ENCODE results near the gene ECSIT. TPM values are rescaled to one million over a fixed set of nuclear protein-coding genes. Genes with fewer than 3 reads are reported as not detected.

ECSIT gene
- total RNA-seq, 4 donors from 2014 or later: 40.4 to 65.7 (median 57.8) TPM

DNA sequence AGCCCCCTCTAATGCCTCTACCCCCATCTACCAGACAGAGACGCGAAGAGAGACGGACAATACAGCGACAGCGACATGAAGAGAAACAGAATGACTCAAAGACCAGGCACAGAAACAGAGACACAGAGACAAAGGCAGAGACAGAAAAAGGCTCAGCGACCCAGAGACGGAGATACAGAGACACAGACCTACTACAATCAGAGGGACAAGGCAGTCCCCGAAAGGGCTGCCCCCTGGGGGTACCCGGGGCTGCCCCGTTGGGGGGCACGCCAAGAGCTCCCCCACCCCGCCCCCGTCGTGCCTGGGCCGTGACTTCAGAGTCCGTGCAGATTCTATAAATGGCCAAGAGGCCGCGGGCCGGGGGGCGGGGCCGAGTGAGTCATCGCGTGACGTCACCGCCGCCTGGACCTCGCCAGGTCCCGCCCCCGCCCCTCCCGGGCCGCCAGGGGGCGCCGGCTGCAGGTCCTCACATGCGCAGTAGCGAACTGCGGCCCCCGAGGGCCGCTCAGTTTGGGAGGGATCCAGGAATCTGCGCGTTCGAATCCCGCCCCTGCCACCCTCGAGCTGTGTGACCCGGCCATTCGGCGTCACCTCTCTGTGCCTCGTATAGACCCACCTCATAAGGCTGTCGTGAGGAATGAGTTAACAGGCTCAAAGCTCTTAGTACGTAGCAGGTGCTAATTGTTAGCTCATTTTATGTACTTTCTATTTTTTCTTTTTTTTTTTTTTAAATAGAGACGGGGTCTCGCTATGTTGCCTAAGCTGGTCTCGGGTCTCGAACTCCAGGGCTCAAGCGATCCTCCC is 7.1 kb upstream of the ECSIT start:
- H3K4me1 ChIP-seq: peaks cover 14% of the 10 kb centered on the region
- H3K4me3 ChIP-seq: peak overlapping the region; percentile 32

DNA sequence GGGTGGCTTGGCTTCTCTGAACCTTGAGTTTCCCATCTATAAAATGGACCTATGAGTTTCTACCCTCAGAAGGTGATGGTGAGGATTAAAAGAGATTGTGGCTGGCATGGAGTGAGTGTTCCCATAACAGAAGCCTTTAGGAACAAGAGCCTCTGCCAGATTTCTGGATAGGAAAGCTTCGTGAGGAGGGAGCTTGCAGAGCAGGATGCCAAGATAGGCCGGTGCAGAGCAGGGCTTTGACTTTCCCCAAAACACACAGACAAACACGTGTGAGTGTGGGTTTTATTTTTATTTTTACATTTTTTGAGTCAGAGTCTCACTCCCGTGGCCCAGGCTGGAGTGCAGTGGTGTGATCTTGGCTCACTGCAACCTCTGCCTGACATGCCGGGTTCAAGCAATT is 6.0 kb upstream of the ECSIT start:
- no peak overlapping the region for H3K27ac ChIP-seq
- H3K4me3 ChIP-seq: no peak overlapping the region
- 43% methylated on average over 5 of the region's 5 CpGs for WGBS
- peaks cover 12% of the 10 kb centered on the region for H3K4me1 ChIP-seq
- no peak for TF ChIP-seq POLR2AphosphoS5 (IDR thresholded peaks at IDR 0.05)
- DNase-seq (ENCODE audit: low spot score in 2 of 2): no peak
- peaks cover 14% of the 10 kb centered on the region for H3K27me3 ChIP-seq
- H3K36me3 ChIP-seq: no peaks in the 10 kb centered on the region
- no peaks in the 10 kb centered on the region for H3K9me3 ChIP-seq

More for the DNA sequence above, 7.1 kb upstream of the ECSIT start:
- 22% methylated on average over 31 of the region's 54 CpGs for WGBS
- Histone ChIP-seq H3K36me3 (no peaks in the 10 kb centered on the region), H3K9me3 (no peaks in the 10 kb centered on the region), H3K27ac (peak overlapping the region; percentile 20), H3K27me3 (peaks cover 19% of the 10 kb centered on the region)
- peak; percentile 89 to 94 for DNase-seq (ENCODE audit: low spot score in 2 of 2)
- TF ChIP-seq POLR2A (IDR thresholded peaks at IDR 0.05) (no peak), POLR2AphosphoS5 (IDR thresholded peaks at IDR 0.05) (no peak)
- TF ChIP-seq, protein P1, sequence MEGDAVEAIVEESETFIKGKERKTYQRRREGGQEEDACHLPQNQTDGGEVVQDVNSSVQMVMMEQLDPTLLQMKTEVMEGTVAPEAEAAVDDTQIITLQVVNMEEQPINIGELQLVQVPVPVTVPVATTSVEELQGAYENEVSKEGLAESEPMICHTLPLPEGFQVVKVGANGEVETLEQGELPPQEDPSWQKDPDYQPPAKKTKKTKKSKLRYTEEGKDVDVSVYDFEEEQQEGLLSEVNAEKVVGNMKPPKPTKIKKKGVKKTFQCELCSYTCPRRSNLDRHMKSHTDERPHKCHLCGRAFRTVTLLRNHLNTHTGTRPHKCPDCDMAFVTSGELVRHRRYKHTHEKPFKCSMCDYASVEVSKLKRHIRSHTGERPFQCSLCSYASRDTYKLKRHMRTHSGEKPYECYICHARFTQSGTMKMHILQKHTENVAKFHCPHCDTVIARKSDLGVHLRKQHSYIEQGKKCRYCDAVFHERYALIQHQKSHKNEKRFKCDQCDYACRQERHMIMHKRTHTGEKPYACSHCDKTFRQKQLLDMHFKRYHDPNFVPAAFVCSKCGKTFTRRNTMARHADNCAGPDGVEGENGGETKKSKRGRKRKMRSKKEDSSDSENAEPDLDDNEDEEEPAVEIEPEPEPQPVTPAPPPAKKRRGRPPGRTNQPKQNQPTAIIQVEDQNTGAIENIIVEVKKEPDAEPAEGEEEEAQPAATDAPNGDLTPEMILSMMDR (IDR thresholded peaks at IDR 0.05): peak; percentile 80 to 90

DNA sequence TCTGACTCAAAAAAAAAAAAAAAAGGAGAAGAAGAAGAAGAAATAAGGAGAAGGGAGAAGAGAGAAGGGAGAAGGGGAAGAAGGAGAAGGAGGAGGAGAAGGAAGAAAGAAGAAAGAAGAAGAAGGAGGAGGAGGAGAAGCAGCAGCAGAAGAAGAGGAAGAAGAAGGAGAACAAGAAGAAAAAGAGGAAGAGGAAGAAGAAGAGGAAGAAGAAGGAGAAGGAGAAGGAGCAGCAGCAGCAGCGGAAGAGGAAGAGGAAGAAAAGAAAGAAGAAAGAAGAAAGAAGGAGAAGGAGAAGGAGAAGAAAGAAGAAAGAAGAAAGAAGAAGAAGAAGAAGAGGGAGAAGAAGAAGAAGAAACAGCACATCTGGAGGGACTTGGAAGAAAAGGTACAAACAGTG is 5.6 kb upstream of the ECSIT start:
- TF ChIP-seq POLR2AphosphoS5 (IDR thresholded peaks at IDR 0.05): no peak
- TF ChIP-seq EP300 (IDR thresholded peaks at IDR 0.05): no peak
- TF ChIP-seq, protein P1 (IDR thresholded peaks at IDR 0.05): no peak
- WGBS: 83% methylated on average over 1 of the region's 1 CpG
- Histone ChIP-seq H3K4me3 (no peak overlapping the region), H3K27me3 (peaks cover 10% of the 10 kb centered on the region), H3K4me1 (peaks cover 8% of the 10 kb centered on the region), H3K27ac (no peak overlapping the region), H3K9me3 (no peaks in the 10 kb centered on the region), H3K36me3 (no peaks in the 10 kb centered on the region)
- no peak for DNase-seq (ENCODE audit: low spot score in 2 of 2)

DNA sequence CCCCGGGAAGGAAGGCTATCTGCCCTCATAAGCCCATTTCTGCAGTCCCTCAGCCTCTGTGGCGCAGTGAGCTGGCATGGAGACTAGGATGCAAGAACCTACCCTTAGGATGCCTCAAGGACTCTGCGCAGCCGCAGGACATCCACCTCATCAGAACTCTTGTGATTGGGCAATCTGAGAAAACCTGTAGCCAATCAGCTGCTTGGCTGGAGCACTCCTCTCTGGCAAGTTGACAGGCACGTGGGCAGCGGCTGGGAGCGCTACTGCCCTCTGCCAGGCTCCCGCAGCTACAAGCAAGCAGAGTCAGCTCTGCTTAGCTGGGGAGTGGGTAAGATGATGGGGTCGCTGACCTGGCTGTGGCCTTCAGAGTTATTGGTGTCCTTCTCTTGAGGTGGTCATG is 1.5 kb upstream of the ECSIT start:
- TF ChIP-seq EP300 (IDR thresholded peaks at IDR 0.05): no peak
- TF ChIP-seq, protein P1 (IDR thresholded peaks at IDR 0.05): peak in 1 of 2 donors; percentile 13
- no peak overlapping the region for H3K4me3 ChIP-seq
- DNase-seq (ENCODE audit: low spot score in 2 of 2): peak in 1 of 2 donors; percentile 75
- H3K27me3 ChIP-seq: no peaks in the 10 kb centered on the region
- H3K9me3 ChIP-seq: no peaks in the 10 kb centered on the region
- H3K27ac ChIP-seq: no peak overlapping the region
- peaks cover 17% of the 10 kb centered on the region for H3K4me1 ChIP-seq
- no peaks in the 10 kb centered on the region for H3K36me3 ChIP-seq
- 15% methylated on average over 9 of the region's 9 CpGs for whole genome bisulfite sequencing

DNA sequence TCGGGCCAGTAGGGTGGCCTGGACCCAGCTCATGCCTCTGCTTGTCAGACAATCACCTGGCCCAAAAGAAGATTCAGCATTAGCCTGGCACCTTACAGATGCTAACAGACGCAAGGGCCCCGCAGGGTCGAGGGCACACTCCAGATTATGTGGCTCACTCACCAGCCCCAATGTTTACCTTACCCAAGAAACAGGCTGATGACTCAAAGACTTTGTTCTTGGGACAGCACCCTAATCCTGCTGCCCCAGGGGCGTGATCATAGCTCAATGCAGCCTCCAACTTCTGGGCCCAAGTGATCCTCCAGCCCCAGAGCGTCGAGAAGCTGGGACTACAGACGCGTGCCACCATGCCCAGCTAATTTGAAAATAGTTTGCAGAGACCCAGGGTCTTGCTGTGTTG is 9.8 kb downstream of the ECSIT start:
- TF ChIP-seq POLR2A (IDR thresholded peaks at IDR 0.05): no peak
- no peak for TF ChIP-seq EP300 (IDR thresholded peaks at IDR 0.05)
- TF ChIP-seq, protein P1 (IDR thresholded peaks at IDR 0.05): no peak
- no peak for TF ChIP-seq POLR2AphosphoS5 (IDR thresholded peaks at IDR 0.05)
- no peak overlapping the region for H3K4me3 ChIP-seq
- H3K27ac ChIP-seq: no peak overlapping the region
- no peaks in the 10 kb centered on the region for H3K4me1 ChIP-seq
- no peaks in the 10 kb centered on the region for H3K9me3 ChIP-seq
- 90% methylated on average over 4 of the region's 9 CpGs for WGBS
- DNase-seq (ENCODE audit: low spot score in 2 of 2): no peak
- peaks cover 56% of the 10 kb centered on the region for H3K36me3 ChIP-seq
- H3K27me3 ChIP-seq: no peaks in the 10 kb centered on the region

Data from suprapubic skin (tissue), 4 donors.